Lower lobe of right lung (tissue), 2 donors: Measurements from ENCODE around the gene WDR3. TPM values are rescaled to one million over a fixed set of nuclear protein-coding genes. Genes with fewer than 3 reads are reported as not detected.
A peak's percentile ranks its signal among the peaks of the same experiment; 100 is the strongest.

Experiments used
- ATAC-seq, 2 donors: fragments of 200-7000 bp; cut with Tn5 transposase; one replicate each; pipeline ENCODE4 v1.9.1; 2020 to 2022; ENCODE audit warnings: mild to moderate bottlenecking in 2 of 2, moderate library complexity in 2 of 2
- DNase-seq: peaks from one replicate; pipeline ENCODE4 v3.0.0-alpha.2; 2020
- H3K27ac ChIP-seq: fragments of 200-600 bp; one replicate; pipeline ENCODE4 v1.8.0; 2022
- H3K27me3 ChIP-seq: fragments of 200-600 bp; one replicate; pipeline ENCODE4 v1.8.0; 2022; ENCODE audit warnings: low read depth
- H3K36me3 ChIP-seq: fragments of 200-600 bp; one replicate; pipeline ENCODE4 v1.8.0; 2022; ENCODE audit warnings: mild to moderate bottlenecking
- H3K4me1 ChIP-seq: fragments of 200-600 bp; one replicate; pipeline ENCODE4 v1.8.0; 2022
- H3K4me3 ChIP-seq: fragments of 200-600 bp; one replicate; pipeline ENCODE4 v1.8.0; 2022; ENCODE audit warnings: mild to moderate bottlenecking
- H3K9me3 ChIP-seq: fragments of 200-600 bp; one replicate; pipeline ENCODE4 v1.8.0; 2022
- intact Hi-C: fragments of 100-400 bp; cut with DNase I; formaldehyde crosslinking; loops from one replicate; pipeline ENCODE4 v1.11.0; 2022
- total RNA-seq: library from RNA; stranded (reverse); fragmentation: NEBNext Ultra II Directional; extraction: Animal tissue kit (Norgen Biotek cat#: 25700); gene quantifications from one replicate; pipeline ENCODE4 v1.2.1, GENCODE V29; 2021
- TF ChIP-seq, protein P1 (sequence below): fragments of 200-600 bp; IDR thresholded peaks from one replicate; pipeline ENCODE4 v1.8.0; 2022; ENCODE audit warnings: antibody characterized with exemption, mild to moderate bottlenecking
- donor health status: DM: no; HTN: yes; CAD: no; lungs with severe emphysema.

WDR3 gene
- total RNA-seq, 1 donor from 2014 or later = 19.3 TPM

DNA sequence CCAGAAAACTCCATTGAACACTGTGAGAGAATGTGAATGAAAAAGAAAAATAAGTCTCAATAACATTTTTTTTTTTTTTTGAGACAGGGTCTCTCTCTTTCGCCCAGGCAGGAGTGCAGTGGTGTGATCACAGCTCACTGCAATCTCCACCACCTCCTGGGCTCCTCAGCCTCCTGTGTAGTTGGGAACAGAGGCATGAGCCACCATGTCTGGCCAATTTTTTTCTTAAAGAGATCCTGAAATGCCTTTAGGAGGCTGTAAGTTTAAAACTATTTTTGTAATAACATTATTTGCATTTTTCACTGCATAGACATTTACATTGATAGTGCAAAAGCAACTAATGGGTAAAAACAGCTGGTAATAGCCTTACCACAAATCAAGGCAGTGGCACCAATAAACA is 35.5 kb upstream of the WDR3 start:
- Histone ChIP-seq H3K27ac (no peak overlapping the region), H3K27me3 (no peaks in the 10 kb centered on the region), H3K9me3 (no peaks in the 10 kb centered on the region), H3K4me1 (no peaks in the 10 kb centered on the region), H3K36me3 (peaks cover 51% of the 10 kb centered on the region), H3K4me3 (no peak overlapping the region)
- ATAC-seq (no peak), DNase-seq (no peak)
- TF ChIP-seq, protein P1, sequence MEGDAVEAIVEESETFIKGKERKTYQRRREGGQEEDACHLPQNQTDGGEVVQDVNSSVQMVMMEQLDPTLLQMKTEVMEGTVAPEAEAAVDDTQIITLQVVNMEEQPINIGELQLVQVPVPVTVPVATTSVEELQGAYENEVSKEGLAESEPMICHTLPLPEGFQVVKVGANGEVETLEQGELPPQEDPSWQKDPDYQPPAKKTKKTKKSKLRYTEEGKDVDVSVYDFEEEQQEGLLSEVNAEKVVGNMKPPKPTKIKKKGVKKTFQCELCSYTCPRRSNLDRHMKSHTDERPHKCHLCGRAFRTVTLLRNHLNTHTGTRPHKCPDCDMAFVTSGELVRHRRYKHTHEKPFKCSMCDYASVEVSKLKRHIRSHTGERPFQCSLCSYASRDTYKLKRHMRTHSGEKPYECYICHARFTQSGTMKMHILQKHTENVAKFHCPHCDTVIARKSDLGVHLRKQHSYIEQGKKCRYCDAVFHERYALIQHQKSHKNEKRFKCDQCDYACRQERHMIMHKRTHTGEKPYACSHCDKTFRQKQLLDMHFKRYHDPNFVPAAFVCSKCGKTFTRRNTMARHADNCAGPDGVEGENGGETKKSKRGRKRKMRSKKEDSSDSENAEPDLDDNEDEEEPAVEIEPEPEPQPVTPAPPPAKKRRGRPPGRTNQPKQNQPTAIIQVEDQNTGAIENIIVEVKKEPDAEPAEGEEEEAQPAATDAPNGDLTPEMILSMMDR = no peak
- intact Hi-C loops = no loop called here

DNA sequence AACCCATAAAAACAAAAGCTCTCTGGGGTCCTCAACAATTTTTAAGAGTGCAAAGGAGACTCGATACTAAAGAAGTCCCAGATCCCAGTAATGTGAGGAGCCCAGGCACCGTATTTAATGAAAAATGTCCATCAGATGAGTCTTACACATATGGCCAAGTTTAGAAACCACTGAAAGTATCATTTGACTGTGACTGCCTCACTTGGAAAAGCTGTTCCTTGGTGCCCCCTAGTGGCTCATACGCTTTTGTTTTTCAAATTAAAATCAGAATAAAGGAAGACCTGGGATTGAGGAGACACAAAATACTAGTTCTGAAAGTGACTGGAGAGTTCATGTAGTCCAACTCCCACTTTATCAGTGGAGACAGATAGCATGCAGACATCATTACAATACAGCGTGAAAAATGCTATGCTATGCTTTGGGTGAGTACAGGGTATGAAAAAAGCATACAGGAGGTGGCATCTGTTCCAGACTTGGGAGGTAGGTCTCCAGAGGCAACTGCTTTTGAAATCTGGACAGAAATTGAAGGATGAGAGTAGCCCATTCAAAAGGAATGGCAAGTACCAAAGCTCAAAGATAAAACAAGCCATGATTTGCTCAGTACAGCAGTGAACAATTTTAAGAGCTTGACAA is 33.9 kb upstream of the WDR3 start:
- intact Hi-C loops = no loop called here
- no peak overlapping the region for H3K4me3 ChIP-seq
- H3K27me3 ChIP-seq = no peaks in the 10 kb centered on the region
- H3K4me1 ChIP-seq = no peaks in the 10 kb centered on the region
- no peaks in the 10 kb centered on the region for H3K9me3 ChIP-seq
- TF ChIP-seq, protein P1 = peak; percentile 75
- no peak overlapping the region for H3K27ac ChIP-seq
- peaks cover 58% of the 10 kb centered on the region for H3K36me3 ChIP-seq
- ATAC-seq = peak; percentile 41 to 60
- no peak for DNase-seq

DNA sequence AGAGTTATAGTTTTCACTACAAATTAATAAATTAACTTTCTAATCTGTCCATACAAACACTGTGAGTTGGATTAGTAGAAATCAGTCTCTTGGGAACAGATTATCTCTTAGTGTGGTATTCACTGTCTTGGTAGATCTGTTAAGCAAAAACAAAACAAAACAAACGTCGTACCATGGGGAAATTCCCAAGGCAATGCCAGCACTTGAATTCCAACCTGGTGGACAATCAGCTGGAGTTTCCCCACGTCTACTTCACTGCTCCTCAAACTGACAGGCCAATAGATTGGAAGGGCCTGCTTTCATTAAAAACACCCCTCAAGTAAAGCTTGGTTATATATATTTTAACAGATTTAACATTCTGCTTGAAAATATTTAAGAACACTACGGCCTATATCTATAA is 32.0 kb upstream of the WDR3 start:
- ATAC-seq (no peak), DNase-seq (no peak)
- no peak overlapping the region for H3K27ac ChIP-seq
- peaks cover 65% of the 10 kb centered on the region for H3K36me3 ChIP-seq
- no peaks in the 10 kb centered on the region for H3K9me3 ChIP-seq
- TF ChIP-seq, protein P1 = no peak
- H3K4me3 ChIP-seq = no peak overlapping the region
- intact Hi-C loops = no loop called here
- H3K27me3 ChIP-seq = no peaks in the 10 kb centered on the region
- H3K4me1 ChIP-seq = no peaks in the 10 kb centered on the region

DNA sequence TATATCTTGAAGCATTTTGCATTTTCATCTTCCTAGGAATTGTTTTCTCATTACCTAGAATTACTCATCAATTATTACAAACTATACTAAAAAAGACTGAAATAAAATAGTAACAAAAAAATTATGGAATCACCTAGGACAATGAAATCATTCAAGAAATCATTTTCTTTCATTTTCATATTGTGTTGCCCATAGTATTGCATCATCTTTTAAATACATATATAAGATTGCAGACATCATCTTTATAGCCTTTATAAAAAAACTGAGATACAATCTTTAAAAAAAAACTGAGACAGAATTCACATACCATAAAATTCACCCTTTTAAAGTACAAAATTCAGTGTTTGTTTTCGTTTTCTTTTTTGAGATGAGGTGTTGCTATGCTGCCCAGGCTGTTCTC is 29.7 kb upstream of the WDR3 start:
- Histone ChIP-seq H3K4me3 (no peak overlapping the region), H3K27me3 (no peaks in the 10 kb centered on the region), H3K27ac (no peak overlapping the region), H3K36me3 (peaks cover 78% of the 10 kb centered on the region), H3K4me1 (no peaks in the 10 kb centered on the region), H3K9me3 (no peaks in the 10 kb centered on the region)
- DNase-seq (no peak), ATAC-seq (no peak)
- intact Hi-C loops = no loop called here
- TF ChIP-seq, protein P1 = no peak

DNA sequence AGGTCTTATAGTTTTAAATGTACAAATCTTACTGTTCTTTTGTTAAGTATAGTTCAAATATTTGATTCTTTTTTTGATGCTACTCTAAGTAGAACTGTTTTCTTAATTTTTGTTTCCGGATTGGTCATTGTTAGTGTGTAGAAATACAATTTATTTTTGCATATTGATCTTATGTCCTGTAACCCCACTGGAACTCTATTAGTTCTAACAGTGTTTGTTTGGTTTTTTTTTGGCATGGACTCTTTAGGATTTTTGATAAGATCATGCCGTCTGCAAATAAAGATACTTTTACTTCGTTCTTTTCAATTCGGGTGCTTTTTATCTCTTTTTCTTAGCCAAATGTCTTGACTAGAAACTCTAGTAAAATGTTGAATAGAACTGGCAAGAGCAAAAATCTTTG is 26.6 kb upstream of the WDR3 start:
- H3K9me3 ChIP-seq = no peaks in the 10 kb centered on the region
- H3K27ac ChIP-seq = no peak overlapping the region
- intact Hi-C loops = no loop called here
- no peak for DNase-seq
- H3K4me3 ChIP-seq = no peak overlapping the region
- H3K27me3 ChIP-seq = no peaks in the 10 kb centered on the region
- no peaks in the 10 kb centered on the region for H3K4me1 ChIP-seq
- TF ChIP-seq, protein P1 = no peak
- ATAC-seq = no peak
- peaks cover 83% of the 10 kb centered on the region for H3K36me3 ChIP-seq
